HepG2 (cell line): ENCODE data around the gene PRELID1. TPM values are rescaled to one million over a fixed set of nuclear protein-coding genes. Genes with fewer than 3 reads are reported as not detected.

ENCODE experiments used
- GTF2F1 ChIP-seq: fragments of 150-350 bp; IDR thresholded peaks from 2 replicates; pipeline ENCODE4 v1.6.1; 2014; ENCODE audit warnings: low read length
- POLR2AphosphoS5 ChIP-seq: IDR thresholded peaks from 2 replicates; pipeline ENCODE4 v1.6.1; 2012; ENCODE audit warnings: low read depth, low read length
- RCOR2 ChIP-seq: IDR thresholded peaks from 2 replicates; pipeline ENCODE4 v1.6.1; 2016; ENCODE audit warnings: missing biosample characterization, missing genetic modification reagents
- SMAD9 ChIP-seq: sonication (generic); formaldehyde crosslinking; IDR thresholded peaks from 2 replicates; pipeline ENCODE4 v1.5.1; 2020; ENCODE audit warnings: mild to moderate bottlenecking, missing genetic modification reagents
- SRF ChIP-seq: IDR thresholded peaks from 2 replicates; pipeline ENCODE4 v1.6.1; 2011; ENCODE audit warnings: mild to moderate bottlenecking, low read depth, low read length, moderate library complexity
- TCF12 ChIP-seq, 2 experiments: fragments of 450-650 bp in 1 of 2; sonication (generic) in 1 of 2; formaldehyde crosslinking in 1 of 2; IDR thresholded peaks; 2 replicates each; pipeline versions ENCODE4 v1.6.1 to v1.8.0; 2017 to 2022; ENCODE audit warnings: antibody characterized with exemption in 1 of 2, mild to moderate bottlenecking in 1 of 2, missing genetic modification reagents in 1 of 2, moderate library complexity in 1 of 2
- TCF7 ChIP-seq: sonication (generic); IDR thresholded peaks from 2 replicates; pipeline ENCODE4 v1.6.1; 2016; ENCODE audit warnings: antibody characterized with exemption, low read depth
- ZC3H13 ChIP-seq: sonication (generic); formaldehyde crosslinking; IDR thresholded peaks from 2 replicates; pipeline ENCODE4 v1.8.1; 2023; ENCODE audit warnings: mild to moderate bottlenecking, missing genetic modification reagents, moderate library complexity
- ZKSCAN5 ChIP-seq: sonication (generic); formaldehyde crosslinking; IDR thresholded peaks from 2 replicates; pipeline ENCODE4 v1.5.1; 2020; ENCODE audit warnings: mild to moderate bottlenecking, missing genetic modification reagents
- ZNF772 ChIP-seq: sonication (generic); formaldehyde crosslinking; IDR thresholded peaks from 2 replicates; pipeline ENCODE4 v1.5.0; 2020; ENCODE audit warnings: mild to moderate bottlenecking, missing genetic modification reagents
- ZSCAN20 ChIP-seq: sonication (generic); formaldehyde crosslinking; IDR thresholded peaks from 2 replicates; pipeline ENCODE4 v1.4.0; 2020; ENCODE audit warnings: missing genetic modification reagents, mild to moderate bottlenecking, borderline replicate concordance
- polyA plus RNA-seq, 8 experiments: library from polyadenylated mRNA; depleted of rRNA in 3 of 8; stranded (reverse) in 7 of 8; unstranded in 1 of 8; fragments of >200 nt; fragmentation: Illumina TruSeq in 4 of 8; extraction: Trizol in 4 of 8; gene quantifications; 2 replicates each; pipeline versions ENCODE4 v1.2.1 to v1.2.3, GENCODE V29; 2011 to 2016; ENCODE audit warnings: low read depth in 4 of 8, missing spikeins in 1 of 8, mixed read lengths in 1 of 8; ENCODE audit not compliant: insufficient read depth in 1 of 8
- total RNA-seq, 5 experiments: library from RNA; depleted of rRNA; stranded (reverse); fragments of >200 nt; fragmentation: Illumina TruSeq; extraction: Trizol; gene quantifications; 2 replicates each; pipeline ENCODE4 v1.2.3, GENCODE V29; 2016; ENCODE audit warnings: low read depth in 1 of 5
- TF ChIP-seq, protein P1 (sequence below): sonication (generic); formaldehyde crosslinking; IDR thresholded peaks from 2 replicates; pipeline ENCODE4 v1.8.0; 2022; ENCODE audit warnings: mild to moderate bottlenecking, missing genetic modification reagents
- TF ChIP-seq, protein P2 (sequence below): sonication (generic); formaldehyde crosslinking; IDR thresholded peaks from 2 replicates; pipeline ENCODE4 v1.5.0; 2020; ENCODE audit warnings: mild to moderate bottlenecking, missing genetic modification reagents, moderate library complexity
- TF ChIP-seq, protein P3 (sequence below): sonication (generic); formaldehyde crosslinking; IDR thresholded peaks from 2 replicates; pipeline ENCODE4 v1.4.0; 2020; ENCODE audit warnings: missing genetic modification reagents; ENCODE audit errors: not compliant biosample characterization
- TF ChIP-seq, protein P4 (sequence below): IDR thresholded peaks from 2 replicates; pipeline ENCODE4 v1.6.1; 2012; ENCODE audit warnings: inconsistent platforms
- TF ChIP-seq, protein P5 (sequence below): sonication (generic); formaldehyde crosslinking; IDR thresholded peaks from 2 replicates; pipeline ENCODE4 v1.4.0; 2020; ENCODE audit warnings: missing genetic modification reagents, borderline replicate concordance
- TF ChIP-seq, protein P6 (sequence below): sonication (generic); formaldehyde crosslinking; IDR thresholded peaks from 2 replicates; pipeline ENCODE4 v1.9.0; 2021; ENCODE audit warnings: missing genetic modification reagents, mild to moderate bottlenecking, borderline replicate concordance
- TF ChIP-seq, protein P7 (sequence below): sonication (generic); formaldehyde crosslinking; IDR thresholded peaks from 2 replicates; pipeline ENCODE4 v1.9.0; 2021; ENCODE audit warnings: missing genetic modification reagents, mild to moderate bottlenecking, borderline replicate concordance
- TF ChIP-seq, protein P8 (sequence below): sonication (generic); formaldehyde crosslinking; IDR thresholded peaks from 2 replicates; pipeline ENCODE4 v1.4.0; 2020; ENCODE audit warnings: missing genetic modification reagents

PRELID1 gene
- total and polyA plus RNA-seq, 2 of the 13 experiments (the other 11 are each of a cell fraction or from before 2014, with no cell fraction given), result 250 to 271 TPM

DNA sequence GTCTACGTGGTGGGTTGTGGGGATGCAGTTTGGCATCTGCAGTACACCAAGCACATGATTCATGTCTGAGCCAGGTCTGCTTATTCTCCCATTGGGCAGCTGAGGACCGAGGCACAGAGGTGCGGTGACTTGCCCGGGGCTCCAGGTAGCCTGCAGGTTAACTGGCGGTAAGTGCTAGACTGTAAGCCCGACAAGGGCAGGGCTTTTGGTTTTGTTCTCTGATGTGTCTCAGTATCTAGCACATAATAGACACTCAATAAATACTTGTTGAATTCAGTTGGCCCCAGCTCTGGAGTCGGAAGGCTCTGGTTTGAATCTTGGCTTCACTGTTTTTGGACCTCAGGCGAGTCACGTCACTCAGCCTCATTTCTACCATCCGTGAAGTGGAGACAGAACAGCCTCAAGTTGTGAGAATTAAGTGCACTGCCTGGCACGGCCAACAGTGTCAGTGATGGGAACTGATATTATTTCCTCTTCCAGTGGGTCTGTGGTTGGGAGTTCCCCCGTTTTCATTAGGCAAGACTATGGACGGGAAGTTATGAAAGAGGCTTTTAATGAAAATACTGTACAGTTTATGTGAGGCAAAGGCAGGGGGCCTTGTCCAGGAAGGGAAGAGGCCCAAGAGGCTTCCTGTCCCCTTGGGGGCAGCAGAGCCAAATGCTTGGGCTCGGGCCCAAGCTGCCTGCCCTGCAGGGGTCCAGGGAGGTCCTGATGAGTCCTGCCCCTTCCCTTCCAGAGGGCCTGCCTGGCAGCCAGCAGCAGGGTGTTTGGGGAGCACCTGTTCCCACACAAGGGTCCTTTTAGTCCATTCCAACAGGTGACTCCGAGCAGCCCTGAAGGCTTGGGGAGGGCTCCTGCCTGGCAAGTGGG, 3.3 kb downstream of the PRELID1 start (continued):
- TF ChIP-seq, protein P1, sequence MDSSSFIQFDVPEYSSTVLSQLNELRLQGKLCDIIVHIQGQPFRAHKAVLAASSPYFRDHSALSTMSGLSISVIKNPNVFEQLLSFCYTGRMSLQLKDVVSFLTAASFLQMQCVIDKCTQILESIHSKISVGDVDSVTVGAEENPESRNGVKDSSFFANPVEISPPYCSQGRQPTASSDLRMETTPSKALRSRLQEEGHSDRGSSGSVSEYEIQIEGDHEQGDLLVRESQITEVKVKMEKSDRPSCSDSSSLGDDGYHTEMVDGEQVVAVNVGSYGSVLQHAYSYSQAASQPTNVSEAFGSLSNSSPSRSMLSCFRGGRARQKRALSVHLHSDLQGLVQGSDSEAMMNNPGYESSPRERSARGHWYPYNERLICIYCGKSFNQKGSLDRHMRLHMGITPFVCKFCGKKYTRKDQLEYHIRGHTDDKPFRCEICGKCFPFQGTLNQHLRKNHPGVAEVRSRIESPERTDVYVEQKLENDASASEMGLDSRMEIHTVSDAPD, result no peak
- TF ChIP-seq SRF (no peak), SMAD9 (CRISPR knock-in tag) (no peak), POLR2AphosphoS5 (peak; percentile 36; the same call in 1 of the 2 replicates), ZSCAN20 (CRISPR knock-in tag) (no peak), ZKSCAN5 (CRISPR knock-in tag) (no peak), ZNF772 (CRISPR knock-in tag) (no peak), GTF2F1 (no peak), ZC3H13 (CRISPR knock-in tag) (no peak), TCF12 (IDR thresholded peaks at IDR 0.05) (no peak), TCF12 (CRISPR knock-in tag; IDR thresholded peaks at IDR 0.05) (no peak), RCOR2 (CRISPR knock-in tag) (no peak), TCF7 (no peak)
- TF ChIP-seq, protein P2, sequence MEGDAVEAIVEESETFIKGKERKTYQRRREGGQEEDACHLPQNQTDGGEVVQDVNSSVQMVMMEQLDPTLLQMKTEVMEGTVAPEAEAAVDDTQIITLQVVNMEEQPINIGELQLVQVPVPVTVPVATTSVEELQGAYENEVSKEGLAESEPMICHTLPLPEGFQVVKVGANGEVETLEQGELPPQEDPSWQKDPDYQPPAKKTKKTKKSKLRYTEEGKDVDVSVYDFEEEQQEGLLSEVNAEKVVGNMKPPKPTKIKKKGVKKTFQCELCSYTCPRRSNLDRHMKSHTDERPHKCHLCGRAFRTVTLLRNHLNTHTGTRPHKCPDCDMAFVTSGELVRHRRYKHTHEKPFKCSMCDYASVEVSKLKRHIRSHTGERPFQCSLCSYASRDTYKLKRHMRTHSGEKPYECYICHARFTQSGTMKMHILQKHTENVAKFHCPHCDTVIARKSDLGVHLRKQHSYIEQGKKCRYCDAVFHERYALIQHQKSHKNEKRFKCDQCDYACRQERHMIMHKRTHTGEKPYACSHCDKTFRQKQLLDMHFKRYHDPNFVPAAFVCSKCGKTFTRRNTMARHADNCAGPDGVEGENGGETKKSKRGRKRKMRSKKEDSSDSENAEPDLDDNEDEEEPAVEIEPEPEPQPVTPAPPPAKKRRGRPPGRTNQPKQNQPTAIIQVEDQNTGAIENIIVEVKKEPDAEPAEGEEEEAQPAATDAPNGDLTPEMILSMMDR (CRISPR knock-in tag), result peak; percentile 18; the same call in 1 of the 2 replicates
- TF ChIP-seq, protein P3, sequence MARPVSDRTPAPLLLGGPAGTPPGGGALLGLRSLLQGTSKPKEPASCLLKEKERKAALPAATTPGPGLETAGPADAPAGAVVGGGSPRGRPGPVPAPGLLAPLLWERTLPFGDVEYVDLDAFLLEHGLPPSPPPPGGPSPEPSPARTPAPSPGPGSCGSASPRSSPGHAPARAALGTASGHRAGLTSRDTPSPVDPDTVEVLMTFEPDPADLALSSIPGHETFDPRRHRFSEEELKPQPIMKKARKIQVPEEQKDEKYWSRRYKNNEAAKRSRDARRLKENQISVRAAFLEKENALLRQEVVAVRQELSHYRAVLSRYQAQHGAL (CRISPR knock-in tag), result no peak
- TF ChIP-seq, protein P4, sequence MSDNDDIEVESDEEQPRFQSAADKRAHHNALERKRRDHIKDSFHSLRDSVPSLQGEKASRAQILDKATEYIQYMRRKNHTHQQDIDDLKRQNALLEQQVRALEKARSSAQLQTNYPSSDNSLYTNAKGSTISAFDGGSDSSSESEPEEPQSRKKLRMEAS, result no peak
- TF ChIP-seq, protein P5, sequence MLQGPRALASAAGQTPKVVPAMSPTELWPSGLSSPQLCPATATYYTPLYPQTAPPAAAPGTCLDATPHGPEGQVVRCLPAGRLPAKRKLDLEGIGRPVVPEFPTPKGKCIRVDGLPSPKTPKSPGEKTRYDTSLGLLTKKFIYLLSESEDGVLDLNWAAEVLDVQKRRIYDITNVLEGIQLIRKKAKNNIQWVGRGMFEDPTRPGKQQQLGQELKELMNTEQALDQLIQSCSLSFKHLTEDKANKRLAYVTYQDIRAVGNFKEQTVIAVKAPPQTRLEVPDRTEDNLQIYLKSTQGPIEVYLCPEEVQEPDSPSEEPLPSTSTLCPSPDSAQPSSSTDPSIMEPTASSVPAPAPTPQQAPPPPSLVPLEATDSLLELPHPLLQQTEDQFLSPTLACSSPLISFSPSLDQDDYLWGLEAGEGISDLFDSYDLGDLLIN, result no peak
- TF ChIP-seq, protein P6, sequence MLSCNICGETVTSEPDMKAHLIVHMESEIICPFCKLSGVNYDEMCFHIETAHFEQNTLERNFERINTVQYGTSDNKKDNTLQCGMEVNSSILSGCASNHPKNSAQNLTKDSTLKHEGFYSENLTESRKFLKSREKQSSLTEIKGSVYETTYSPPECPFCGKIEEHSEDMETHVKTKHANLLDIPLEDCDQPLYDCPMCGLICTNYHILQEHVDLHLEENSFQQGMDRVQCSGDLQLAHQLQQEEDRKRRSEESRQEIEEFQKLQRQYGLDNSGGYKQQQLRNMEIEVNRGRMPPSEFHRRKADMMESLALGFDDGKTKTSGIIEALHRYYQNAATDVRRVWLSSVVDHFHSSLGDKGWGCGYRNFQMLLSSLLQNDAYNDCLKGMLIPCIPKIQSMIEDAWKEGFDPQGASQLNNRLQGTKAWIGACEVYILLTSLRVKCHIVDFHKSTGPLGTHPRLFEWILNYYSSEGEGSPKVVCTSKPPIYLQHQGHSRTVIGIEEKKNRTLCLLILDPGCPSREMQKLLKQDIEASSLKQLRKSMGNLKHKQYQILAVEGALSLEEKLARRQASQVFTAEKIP (CRISPR knock-in tag), result no peak
- TF ChIP-seq, protein P7, sequence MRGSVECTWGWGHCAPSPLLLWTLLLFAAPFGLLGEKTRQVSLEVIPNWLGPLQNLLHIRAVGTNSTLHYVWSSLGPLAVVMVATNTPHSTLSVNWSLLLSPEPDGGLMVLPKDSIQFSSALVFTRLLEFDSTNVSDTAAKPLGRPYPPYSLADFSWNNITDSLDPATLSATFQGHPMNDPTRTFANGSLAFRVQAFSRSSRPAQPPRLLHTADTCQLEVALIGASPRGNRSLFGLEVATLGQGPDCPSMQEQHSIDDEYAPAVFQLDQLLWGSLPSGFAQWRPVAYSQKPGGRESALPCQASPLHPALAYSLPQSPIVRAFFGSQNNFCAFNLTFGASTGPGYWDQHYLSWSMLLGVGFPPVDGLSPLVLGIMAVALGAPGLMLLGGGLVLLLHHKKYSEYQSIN (CRISPR knock-in tag), result no peak
- TF ChIP-seq, protein P8, sequence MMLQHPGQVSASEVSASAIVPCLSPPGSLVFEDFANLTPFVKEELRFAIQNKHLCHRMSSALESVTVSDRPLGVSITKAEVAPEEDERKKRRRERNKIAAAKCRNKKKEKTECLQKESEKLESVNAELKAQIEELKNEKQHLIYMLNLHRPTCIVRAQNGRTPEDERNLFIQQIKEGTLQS (CRISPR knock-in tag), result no peak
